ENCODE measurements around the gene RSAD2.

Gene RSAD2

DNA sequence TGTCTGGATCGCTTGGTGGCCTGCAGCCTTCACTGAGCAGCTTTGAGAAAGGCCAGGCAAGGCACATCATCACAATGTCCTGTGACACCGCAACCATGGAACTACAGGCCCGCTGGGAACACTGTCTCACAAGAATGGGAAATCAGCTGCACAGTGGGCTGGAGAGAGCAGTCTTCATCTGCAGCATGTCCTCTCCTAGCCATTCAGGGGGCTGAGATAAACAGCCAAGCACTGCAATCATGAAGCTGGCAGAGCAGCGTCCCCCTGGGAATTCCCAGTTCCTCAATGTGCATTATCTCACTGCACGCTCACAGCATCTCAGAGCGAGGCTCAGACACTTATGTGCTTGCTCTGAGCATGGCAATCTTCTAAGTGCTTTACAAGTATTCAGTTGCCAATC lies 13.8 kb upstream of the RSAD2 start:
- no peaks in the 10 kb centered on the region; the same call in 1 of the 2 replicates for H3K36me3 ChIP-seq (ENCODE audit: low read length)
- peaks cover 6% of the 10 kb centered on the region; the same call in 1 of the 2 replicates for H3K9me3 ChIP-seq (ENCODE audit: insufficient read depth, low read length)
- H2AFZ ChIP-seq (ENCODE audit: low read depth, low read length, severe bottlenecking), result no peak overlapping the region
- no peak overlapping the region for H3K27ac ChIP-seq (ENCODE audit: low read depth, low read length)
- H3K9me2 ChIP-seq (replicated peaks; ENCODE audit: insufficient read depth, low read length), result no peaks in the 10 kb centered on the region
- H3K4me3 ChIP-seq (ENCODE audit: insufficient read depth, low read length, poor library complexity, severe bottlenecking), result no peak overlapping the region
- H3K27me3 ChIP-seq (ENCODE audit: low read length), result no peaks in the 10 kb centered on the region
- no peaks in the 10 kb centered on the region for H3K79me2 ChIP-seq (ENCODE audit: insufficient read depth, low read length)
- H3F3A ChIP-seq (ENCODE audit: insufficient read depth), result peaks cover 9% of the 10 kb centered on the region; the same call in 1 of the 2 replicates
- TF ChIP-seq CTCF (IDR thresholded peaks at IDR 0.05; ENCODE audit: insufficient read depth, low read length, poor library complexity, severe bottlenecking) (no peak), EZH2phosphoT487 (conservative IDR thresholded peaks at IDR 0.05; ENCODE audit: low read length) (no peak)
- H3K9ac ChIP-seq (ENCODE audit: low read length), result no peak overlapping the region
- H3K4me2 ChIP-seq (ENCODE audit: low read depth, low read length, poor library complexity, severe bottlenecking), result no peak overlapping the region
- H4K20me1 ChIP-seq (ENCODE audit: low read depth, low read length), result no peaks in the 10 kb centered on the region

GRCh38 chr2:6864231-6864754 lies 13.3 kb upstream of the RSAD2 start:
- no peaks in the 10 kb centered on the region; the same call in 1 of the 2 replicates for H3K36me3 ChIP-seq (ENCODE audit: low read length)
- H3K9me2 ChIP-seq (replicated peaks; ENCODE audit: insufficient read depth, low read length), result no peaks in the 10 kb centered on the region
- H2AFZ ChIP-seq (ENCODE audit: low read depth, low read length, severe bottlenecking), result no peak overlapping the region
- no peaks in the 10 kb centered on the region for H3K27me3 ChIP-seq (ENCODE audit: low read length)
- peak overlapping the region; percentile 52 for H3K4me3 ChIP-seq (ENCODE audit: insufficient read depth, low read length, poor library complexity, severe bottlenecking)
- peaks cover 1% of the 10 kb centered on the region; the same call in 1 of the 2 replicates for H3K9me3 ChIP-seq (ENCODE audit: insufficient read depth, low read length)
- no peak overlapping the region for H3K27ac ChIP-seq (ENCODE audit: low read depth, low read length)
- TF ChIP-seq EZH2phosphoT487 (conservative IDR thresholded peaks at IDR 0.05; ENCODE audit: low read length), result no peak
- TF ChIP-seq CTCF (IDR thresholded peaks at IDR 0.05; ENCODE audit: insufficient read depth, low read length, poor library complexity, severe bottlenecking), result no peak
- H3K4me2 ChIP-seq (ENCODE audit: low read depth, low read length, poor library complexity, severe bottlenecking), result peak overlapping the region; percentile 59
- H3K9ac ChIP-seq (ENCODE audit: low read length), result peak overlapping the region; percentile 57; the same call in 1 of the 2 replicates
- H3K79me2 ChIP-seq (ENCODE audit: insufficient read depth, low read length), result no peaks in the 10 kb centered on the region
- peaks cover 9% of the 10 kb centered on the region; the same call in 1 of the 2 replicates for H3F3A ChIP-seq (ENCODE audit: insufficient read depth)
- H4K20me1 ChIP-seq (ENCODE audit: low read depth, low read length), result no peaks in the 10 kb centered on the region

DNA sequence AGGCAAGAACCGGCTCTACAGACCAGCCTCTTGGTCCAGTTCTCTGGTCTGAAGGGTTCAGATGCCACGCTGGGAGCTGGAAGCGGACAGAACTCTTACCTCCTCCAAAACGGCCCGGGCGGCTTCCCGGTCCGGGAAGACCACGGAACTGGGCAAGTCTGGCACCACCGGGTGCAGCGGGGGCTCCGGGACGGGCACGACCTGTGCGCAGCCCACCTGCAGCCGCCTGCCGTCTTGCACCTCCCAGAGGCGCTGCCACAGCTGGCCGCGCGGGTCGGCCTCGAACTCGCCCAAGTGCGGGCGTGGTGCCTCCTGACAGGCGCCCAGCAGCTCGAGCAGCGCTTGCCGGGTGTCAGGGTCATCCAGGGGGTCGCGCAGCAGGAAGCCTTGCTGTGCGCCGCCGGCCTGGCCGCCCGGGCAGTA lies 12.6 kb upstream of the RSAD2 start:
- Histone ChIP-seq H3K9ac (ENCODE audit: low read length) (peak overlapping the region; percentile 57), H3K4me2 (ENCODE audit: low read depth, low read length, poor library complexity, severe bottlenecking) (peak overlapping the region; percentile 59), H3K27ac (ENCODE audit: low read depth, low read length) (no peak overlapping the region), H2AFZ (ENCODE audit: low read depth, low read length, severe bottlenecking) (peak overlapping the region; percentile 1), H3K36me3 (ENCODE audit: low read length) (no peaks in the 10 kb centered on the region; the same call in 1 of the 2 replicates), H3K9me3 (ENCODE audit: insufficient read depth, low read length) (no peaks in the 10 kb centered on the region; the same call in 1 of the 2 replicates), H3K9me2 (replicated peaks; ENCODE audit: insufficient read depth, low read length) (no peaks in the 10 kb centered on the region), H4K20me1 (ENCODE audit: low read depth, low read length) (no peaks in the 10 kb centered on the region), H3K4me3 (ENCODE audit: insufficient read depth, low read length, poor library complexity, severe bottlenecking) (peak overlapping the region; percentile 52), H3F3A (ENCODE audit: insufficient read depth) (peaks cover 9% of the 10 kb centered on the region; the same call in 1 of the 2 replicates), H3K27me3 (ENCODE audit: low read length) (no peaks in the 10 kb centered on the region), H3K79me2 (ENCODE audit: insufficient read depth, low read length) (no peaks in the 10 kb centered on the region)
- no peak for TF ChIP-seq CTCF (IDR thresholded peaks at IDR 0.05; ENCODE audit: insufficient read depth, low read length, poor library complexity, severe bottlenecking)
- no peak for TF ChIP-seq EZH2phosphoT487 (conservative IDR thresholded peaks at IDR 0.05; ENCODE audit: low read length)
